Skeletal muscle tissue (tissue), 4 donors: ENCODE data around the gene ARMC9. TPM values are rescaled to one million over a fixed set of nuclear protein-coding genes. Genes with fewer than 3 reads are reported as not detected.
A peak's percentile ranks its signal among the peaks of the same experiment; 100 is the strongest.

Experiments used
- H3K27ac ChIP-seq: one replicate; pipeline ENCODE4 v1.7.0; 2013; ENCODE audit warnings: mild to moderate bottlenecking, low read depth, low read length, inconsistent platforms
- H3K27me3 ChIP-seq, 3 donors: one replicate each; pipeline ENCODE4 v1.7.0; 2013; ENCODE audit warnings: low read length in 3 of 3; ENCODE audit not compliant: control insufficient read depth in 3 of 3, insufficient read depth in 3 of 3
- H3K36me3 ChIP-seq, 3 donors: one replicate each; pipeline ENCODE4 v1.7.0; 2013; ENCODE audit warnings: low read length in 3 of 3; ENCODE audit not compliant: control insufficient read depth in 3 of 3, insufficient read depth in 3 of 3
- H3K4me1 ChIP-seq, 3 donors: one replicate each; pipeline ENCODE4 v1.7.0; 2013; ENCODE audit warnings: low read length in 3 of 3, mild to moderate bottlenecking in 3 of 3; ENCODE audit not compliant: control insufficient read depth in 3 of 3, insufficient read depth in 3 of 3
- H3K4me3 ChIP-seq, 3 donors: one replicate each; pipeline ENCODE4 v1.7.0; 2013; ENCODE audit warnings: low read length in 3 of 3
- H3K9ac ChIP-seq, 3 donors: one replicate each; pipeline ENCODE4 v1.7.0; 2013; ENCODE audit warnings: low read length in 3 of 3, mild to moderate bottlenecking in 3 of 3, moderate library complexity in 2 of 3, low read depth in 1 of 3
- H3K9me3 ChIP-seq, 3 donors: one replicate each; pipeline ENCODE4 v1.7.0; 2013; ENCODE audit warnings: low read length in 3 of 3; ENCODE audit not compliant: control insufficient read depth in 3 of 3
- total RNA-seq: library from RNA; depleted of rRNA; stranded (reverse); fragments of >200 nt; gene quantifications from one replicate; pipeline ENCODE4 v1.2.3, GENCODE V29; 2014
- donor health status: Osteomylitis.

Gene ARMC9
- total RNA-seq, 1 donor from 2014 or later: 6.8 TPM

- no peak overlapping the region for H3K27ac ChIP-seq
- peaks cover 0 to 7% (median 3%) of the 10 kb centered on the region in 3 donors for H3K4me1 ChIP-seq
- H3K9me3 ChIP-seq: no peaks in the 10 kb centered on the region
- no peaks in the 10 kb centered on the region for H3K27me3 ChIP-seq
- no peak overlapping the region for H3K4me3 ChIP-seq
- no peaks in the 10 kb centered on the region for H3K36me3 ChIP-seq
- no peak overlapping the region for H3K9ac ChIP-seq
These were observed 120.5 kb downstream of the ARMC9 start for GRCh38 chr2:231318954-231319353.

GRCh38 chr2:231319867-231320266, 121.4 kb downstream of the ARMC9 start:
- H3K27ac ChIP-seq: no peak overlapping the region
- H3K9me3 ChIP-seq: no peaks in the 10 kb centered on the region
- H3K4me1 ChIP-seq: peaks cover 0 to 7% (median 3%) of the 10 kb centered on the region in 3 donors
- H3K36me3 ChIP-seq: no peaks in the 10 kb centered on the region
- no peak overlapping the region for H3K9ac ChIP-seq
- H3K27me3 ChIP-seq: no peaks in the 10 kb centered on the region
- no peak overlapping the region for H3K4me3 ChIP-seq

GRCh38 chr2:231321021-231321420, 122.6 kb downstream of the ARMC9 start:
- Histone ChIP-seq H3K27ac (peak overlapping the region; percentile 23), H3K4me3 (no peak overlapping the region), H3K27me3 (no peaks in the 10 kb centered on the region), H3K4me1 (peaks cover 0 to 7% (median 3%) of the 10 kb centered on the region in 3 donors), H3K36me3 (no peaks in the 10 kb centered on the region), H3K9me3 (no peaks in the 10 kb centered on the region), H3K9ac (no peak overlapping the region)

- Histone ChIP-seq H3K4me1 (peaks cover 0 to 7% (median 3%) of the 10 kb centered on the region in 3 donors), H3K9me3 (no peaks in the 10 kb centered on the region), H3K27ac (peak overlapping the region; percentile 23), H3K4me3 (no peak overlapping the region), H3K27me3 (no peaks in the 10 kb centered on the region), H3K36me3 (no peaks in the 10 kb centered on the region), H3K9ac (no peak overlapping the region)
These were observed 123.3 kb downstream of the ARMC9 start for GRCh38 chr2:231321556-231322334.

GRCh38 chr2:231323316-231323715, 124.9 kb downstream of the ARMC9 start:
- H3K27ac ChIP-seq: no peak overlapping the region
- no peak overlapping the region for H3K9ac ChIP-seq
- no peaks in the 10 kb centered on the region for H3K9me3 ChIP-seq
- peaks cover 0 to 7% (median 3%) of the 10 kb centered on the region in 3 donors for H3K4me1 ChIP-seq
- no peaks in the 10 kb centered on the region for H3K27me3 ChIP-seq
- no peaks in the 10 kb centered on the region for H3K36me3 ChIP-seq
- no peak overlapping the region for H3K4me3 ChIP-seq

- peaks cover 0 to 3% (median 1%) of the 10 kb centered on the region in 3 donors for H3K4me1 ChIP-seq
- H3K27me3 ChIP-seq: no peaks in the 10 kb centered on the region
- no peak overlapping the region for H3K27ac ChIP-seq
- no peak overlapping the region for H3K4me3 ChIP-seq
- H3K9me3 ChIP-seq: no peaks in the 10 kb centered on the region
- H3K36me3 ChIP-seq: no peaks in the 10 kb centered on the region
- H3K9ac ChIP-seq: no peak overlapping the region
These were observed 127.4 kb downstream of the ARMC9 start for GRCh38 chr2:231325826-231326225.

- no peaks in the 10 kb centered on the region for H3K36me3 ChIP-seq
- no peak overlapping the region for H3K4me3 ChIP-seq
- H3K27ac ChIP-seq: no peak overlapping the region
- no peaks in the 10 kb centered on the region for H3K9me3 ChIP-seq
- H3K4me1 ChIP-seq: no peaks in the 10 kb centered on the region
- H3K27me3 ChIP-seq: no peaks in the 10 kb centered on the region
- no peak overlapping the region for H3K9ac ChIP-seq
These were observed 128.0 kb downstream of the ARMC9 start for GRCh38 chr2:231326404-231326803.

GRCh38 chr2:231330311-231330710, 131.9 kb downstream of the ARMC9 start:
- H3K27ac ChIP-seq: no peak overlapping the region
- no peaks in the 10 kb centered on the region for H3K9me3 ChIP-seq
- no peaks in the 10 kb centered on the region for H3K27me3 ChIP-seq
- H3K36me3 ChIP-seq: peaks cover 0 to 5% (median 0%) of the 10 kb centered on the region in 3 donors
- H3K9ac ChIP-seq: no peak overlapping the region
- no peaks in the 10 kb centered on the region for H3K4me1 ChIP-seq
- H3K4me3 ChIP-seq: no peak overlapping the region

GRCh38 chr2:231331533-231331932, 133.1 kb downstream of the ARMC9 start:
- Histone ChIP-seq H3K4me1 (no peaks in the 10 kb centered on the region), H3K36me3 (peaks cover 0 to 5% (median 0%) of the 10 kb centered on the region in 3 donors), H3K4me3 (no peak overlapping the region), H3K27ac (no peak overlapping the region), H3K9me3 (no peaks in the 10 kb centered on the region), H3K9ac (no peak overlapping the region), H3K27me3 (no peaks in the 10 kb centered on the region)

GRCh38 chr2:231332388-231332787, 134.0 kb downstream of the ARMC9 start:
- Histone ChIP-seq H3K36me3 (peaks cover 0 to 5% (median 0%) of the 10 kb centered on the region in 3 donors), H3K27ac (no peak overlapping the region), H3K9ac (no peak overlapping the region), H3K9me3 (no peaks in the 10 kb centered on the region), H3K4me1 (no peaks in the 10 kb centered on the region), H3K27me3 (no peaks in the 10 kb centered on the region), H3K4me3 (no peak overlapping the region)
